H1 (cell line): ENCODE results near the gene ZNF573. TPM values are rescaled to one million over a fixed set of nuclear protein-coding genes. Genes with fewer than 3 reads are reported as not detected.

ENCODE experiments used
- CTCF ChIA-PET: fragments of 300-600 bp; sonication (Branson Sonifier 250); formaldehyde crosslinking; loops from one replicate; lab custom pipeline; 2021; ENCODE audit not compliant: partially characterized antibody; lab: Charles Lee
- POLR2A ChIA-PET: fragments of 300-600 bp; sonication (Branson Sonifier 250); formaldehyde crosslinking; loops from one replicate; lab custom pipeline; 2021; ENCODE audit warnings: inconsistent platforms; ENCODE audit not compliant: partially characterized antibody; lab: Charles Lee
- DNase-seq, 2 experiments: peaks; one replicate each; pipeline versions ENCODE4 v3.0.0 to v3.0.0-alpha.2; 2010 to 2022; ENCODE audit warnings: low spot score in 2 of 2, low read depth in 1 of 2, mixed read lengths in 1 of 2
- FAIRE-seq: peaks from 2 replicates; lab custom pipeline; 2011; peaks lifted over from hg19 to GRCh38; lab: Jason Lieb, UNC
- H2AFZ ChIP-seq: 2 replicates; pipeline ENCODE4 v1.8.1; 2012; ENCODE audit warnings: low read length, inconsistent platforms
- H2AK5ac ChIP-seq: 2 replicates; pipeline ENCODE4 v1.6.1; 2013; ENCODE audit warnings: low read depth, low read length
- H2BK120ac ChIP-seq: replicated peaks from 2 replicates; pipeline ENCODE3; 2013; ENCODE audit warnings: low read depth, low read length, inconsistent platforms
- H2BK12ac ChIP-seq: 2 replicates; pipeline ENCODE4 v1.6.1; 2013; ENCODE audit warnings: low read depth, low read length
- H2BK15ac ChIP-seq: 2 replicates; pipeline ENCODE4 v1.6.1; 2013; ENCODE audit warnings: low read length
- H2BK20ac ChIP-seq: 2 replicates; pipeline ENCODE4 v1.6.1; 2013; ENCODE audit warnings: low read length
- H2BK5ac ChIP-seq: 2 replicates; pipeline ENCODE4 v1.6.1; 2013; ENCODE audit warnings: low read depth, low read length
- H3K14ac ChIP-seq: 2 replicates; pipeline ENCODE4 v1.6.1; 2013; ENCODE audit warnings: inconsistent platforms; ENCODE audit not compliant: insufficient read length
- H3K18ac ChIP-seq: 2 replicates; pipeline ENCODE4 v1.6.1; 2013; ENCODE audit warnings: low read length; ENCODE audit errors: extremely low read depth
- H3K23ac ChIP-seq: 2 replicates; pipeline ENCODE4 v1.6.1; 2013; ENCODE audit warnings: inconsistent platforms; ENCODE audit not compliant: insufficient read length
- H3K23me2 ChIP-seq: 2 replicates; pipeline ENCODE4 v1.6.1; 2013; ENCODE audit warnings: low read depth, low read length
- H3K27ac ChIP-seq: 2 replicates; pipeline ENCODE4 v1.6.1; 2011; ENCODE audit warnings: low read depth, low read length, inconsistent platforms
- H3K27me3 ChIP-seq, 4 experiments: replicated peaks in 1 of 4; 1 replicate in 1 of 4; 2 replicates in 3 of 4; pipeline versions ENCODE4 v1.6.1 to v1.8.1; 2011 to 2013; ENCODE audit warnings: low read length in 3 of 4, mild to moderate bottlenecking in 3 of 4, inconsistent platforms in 2 of 4, mixed read lengths in 2 of 4, moderate library complexity in 1 of 4; ENCODE audit not compliant: control insufficient read depth in 3 of 4, insufficient read depth in 3 of 4; ENCODE audit errors: extremely low read depth in 1 of 4
- H3K36me3 ChIP-seq, 4 experiments: 2 replicates each; pipeline versions ENCODE4 v1.6.1 to v1.8.1; 2011 to 2013; ENCODE audit warnings: mild to moderate bottlenecking in 4 of 4, low read length in 3 of 4, moderate library complexity in 2 of 4, control low read depth in 1 of 4, inconsistent platforms in 1 of 4; ENCODE audit not compliant: insufficient read depth in 4 of 4, control insufficient read depth in 2 of 4
- H3K4ac ChIP-seq: replicated peaks from 2 replicates; pipeline ENCODE3; 2013; ENCODE audit warnings: low read length, low read depth, mixed read lengths, inconsistent platforms; ENCODE audit not compliant: insufficient read length
- H3K4me1 ChIP-seq, 4 experiments: replicated peaks in 1 of 4; 1 replicate in 1 of 4; 2 replicates in 3 of 4; pipeline versions ENCODE4 v1.6.1 to v1.8.1; 2011 to 2013; ENCODE audit warnings: low read length in 3 of 4, inconsistent platforms in 2 of 4, mixed read lengths in 1 of 4; ENCODE audit not compliant: insufficient read depth in 4 of 4, control insufficient read depth in 3 of 4
- H3K4me2 ChIP-seq, 2 experiments: 2 replicates each; pipeline versions ENCODE4 v1.6.1 to v1.8.1; 2011 to 2013; ENCODE audit warnings: low read depth in 2 of 2, low read length in 2 of 2, control low read depth in 1 of 2, inconsistent platforms in 1 of 2, mild to moderate bottlenecking in 1 of 2; ENCODE audit not compliant: insufficient read depth in 1 of 2
- H3K4me3 ChIP-seq, 4 experiments: fragments of 200-600, 300-600 bp in 1 of 4; sonication (generic), shearing (Covaris generic), sonication (Bioruptor Twin) in 1 of 4; 2 replicates each; pipeline versions ENCODE4 v1.5.1 to v1.8.1; 2011 to 2016; ENCODE audit warnings: low read length in 4 of 4, low read depth in 3 of 4, control low read depth in 2 of 4, inconsistent platforms in 2 of 4, mild to moderate bottlenecking in 2 of 4, mixed read lengths in 1 of 4, moderate library complexity in 1 of 4; ENCODE audit not compliant: insufficient read depth in 2 of 4; ENCODE audit errors: extremely low read depth in 1 of 4
- H3K56ac ChIP-seq: replicated peaks from 2 replicates; pipeline ENCODE3; 2013; ENCODE audit warnings: low read depth, mild to moderate bottlenecking, mixed read lengths, low read length, inconsistent platforms; ENCODE audit not compliant: insufficient read length
- H3K79me1 ChIP-seq: 2 replicates; pipeline ENCODE4 v1.6.1; 2013; ENCODE audit warnings: low read depth, low read length, control low read depth
- H3K79me2 ChIP-seq, 2 experiments: 2 replicates each; pipeline versions ENCODE4 v1.6.1 to v1.8.1; 2012 to 2013; ENCODE audit warnings: low read length in 2 of 2, mild to moderate bottlenecking in 2 of 2, inconsistent platforms in 1 of 2; ENCODE audit not compliant: insufficient read depth in 2 of 2, control insufficient read depth in 1 of 2
- H3K9ac ChIP-seq, 4 experiments: replicated peaks in 1 of 4; 1 replicate in 1 of 4; 2 replicates in 3 of 4; pipeline versions ENCODE4 v1.6.1 to v1.8.1; 2011 to 2013; ENCODE audit warnings: low read depth in 3 of 4, low read length in 3 of 4, control low read depth in 2 of 4, mild to moderate bottlenecking in 2 of 4, moderate library complexity in 2 of 4, inconsistent platforms in 1 of 4; ENCODE audit errors: extremely low read depth in 1 of 4
- H3K9me3 ChIP-seq, 2 experiments: 2 replicates each; pipeline versions ENCODE4 v1.6.1 to v1.8.1; 2012 to 2013; ENCODE audit warnings: mild to moderate bottlenecking in 2 of 2, moderate library complexity in 2 of 2, control low read depth in 1 of 2, inconsistent platforms in 1 of 2, low read depth in 1 of 2, low read length in 1 of 2, mixed read lengths in 1 of 2; ENCODE audit not compliant: insufficient read depth in 2 of 2
- H4K20me1 ChIP-seq, 2 experiments: replicated peaks in 1 of 2; 2 replicates each; pipeline versions ENCODE3 to v1.8.1; 2011 to 2013; ENCODE audit warnings: inconsistent platforms in 2 of 2, low read length in 2 of 2, mild to moderate bottlenecking in 1 of 2; ENCODE audit not compliant: insufficient read depth in 2 of 2, control insufficient read depth in 1 of 2
- H4K5ac ChIP-seq: 2 replicates; pipeline ENCODE4 v1.6.1; 2013; ENCODE audit warnings: low read length, low read depth, mixed read lengths, inconsistent platforms; ENCODE audit not compliant: insufficient read length
- H4K8ac ChIP-seq: 2 replicates; pipeline ENCODE4 v1.8.0; 2013; ENCODE audit warnings: mild to moderate bottlenecking, moderate library complexity, low read length, inconsistent platforms; ENCODE audit not compliant: insufficient read depth; ENCODE audit errors: extremely low read depth
- H4K91ac ChIP-seq: replicated peaks from 2 replicates; pipeline ENCODE3; 2013; ENCODE audit warnings: low read length, mixed read lengths, inconsistent platforms; ENCODE audit not compliant: insufficient read length
- KDM1A ChIP-seq: fragments of 200-600, 300-600 bp; sonication (generic); IDR thresholded peaks from 2 replicates; pipeline ENCODE4 v1.7.1; 2016; ENCODE audit warnings: mild to moderate bottlenecking, low read length, borderline replicate concordance
- TEAD4 ChIP-seq: IDR thresholded peaks from 2 replicates; pipeline ENCODE4 v1.6.1; 2012; ENCODE audit warnings: low read depth, low read length, inconsistent platforms, mixed read lengths
- ZNF274 ChIP-seq: IDR thresholded peaks from 2 replicates; pipeline ENCODE4 v1.7.0; 2012; ENCODE audit warnings: low read length, borderline replicate concordance; ENCODE audit errors: extremely low read depth
- WGBS, 2 experiments: shearing (Covaris generic) in 1 of 2; methylation state at CpG; one replicate each; pipeline versions ENCODE4 v1.1.6 to v1.1.7; 2013 to 2015; ENCODE audit warnings: low lambda C conversion rate in 2 of 2, mixed read lengths in 2 of 2, inconsistent platforms in 1 of 2, low coverage in 1 of 2, missing lambda C conversion rate in 1 of 2; ENCODE audit not compliant: insufficient replicate concordance in 2 of 2, insufficient coverage in 1 of 2, insufficient read length in 1 of 2; ENCODE audit errors: extremely low coverage in 1 of 2, missing lambda C conversion rate in 1 of 2; 5-methylcytosine and 5-hydroxymethylcytosine counted together
- polyA plus RNA-seq, 7 experiments: library from polyadenylated mRNA; depleted of rRNA in 3 of 7; stranded (reverse) in 5 of 7; unstranded in 2 of 7; fragments of >200 nt in 5 of 7; fragments of 200-250 nt in 2 of 7; gene quantifications; 1 replicate in 5 of 7; 2 replicates in 1 of 7; 4 replicates in 1 of 7; pipeline versions ENCODE4 v1.2.1 to v1.2.3, GENCODE V29; 2011 to 2013; ENCODE audit warnings: missing spikeins in 2 of 7, mixed read lengths in 2 of 7
- total RNA-seq: library from RNA; stranded (reverse); fragmentation: NEBNext Ultra II Directional; extraction: Animal tissue kit (Norgen Biotek cat#: 25700); gene quantifications from 2 replicates; pipeline ENCODE4 v1.2.1, GENCODE V29; 2021

ZNF573 gene
- total and polyA plus RNA-seq, 2 of the 8 experiments (the other 6 are each of a cell fraction or from before 2014, with no cell fraction given) = 6.3 to 13.8 TPM

DNA sequence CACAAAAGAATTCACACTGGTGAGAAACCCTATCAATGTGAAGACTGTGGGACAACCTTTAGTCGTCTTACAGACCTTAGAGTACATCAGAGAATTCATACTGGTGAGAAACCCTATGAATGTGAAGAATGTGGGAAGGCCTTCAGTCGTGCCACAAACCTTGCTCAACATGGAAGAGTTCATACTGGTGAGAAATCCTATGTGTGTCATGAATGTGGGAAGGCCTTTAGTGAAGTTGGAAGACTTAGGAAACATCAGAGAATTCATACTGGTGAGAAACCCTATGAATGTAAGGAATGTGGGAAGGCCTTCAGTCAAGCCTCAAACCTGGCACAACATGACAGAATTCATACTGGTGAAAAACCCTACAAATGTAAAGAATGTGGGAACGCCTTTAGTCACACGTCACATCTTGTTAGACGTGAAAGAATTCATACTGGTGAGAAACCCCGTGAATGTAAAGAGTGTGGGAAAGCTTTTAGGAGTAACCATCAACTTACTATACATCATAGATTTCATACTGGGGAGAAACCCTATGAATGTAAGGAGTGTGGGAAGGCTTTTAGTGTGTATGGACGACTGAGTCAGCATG is 24.0 kb upstream of the ZNF573 start:
- H3K18ac ChIP-seq = no peak overlapping the region
- H3K14ac ChIP-seq = no peak overlapping the region
- no peaks in the 10 kb centered on the region for H3K23me2 ChIP-seq
- no peak overlapping the region for H3K56ac ChIP-seq
- no peak overlapping the region for H3K4me3 ChIP-seq
- no peak for DNase-seq
- H3K4me2 ChIP-seq = no peak overlapping the region
- no peak overlapping the region for H3K27ac ChIP-seq
- H2BK12ac ChIP-seq = no peak overlapping the region
- no peak for FAIRE-seq
- no peaks in the 10 kb centered on the region for H3K79me2 ChIP-seq
- H3K79me1 ChIP-seq = no peaks in the 10 kb centered on the region
- H2BK120ac ChIP-seq = no peak overlapping the region
- H3K9me3 ChIP-seq = peaks cover 40 to 66% of the 10 kb centered on the region in 2 experiments
- H4K91ac ChIP-seq = no peak overlapping the region
- H2BK15ac ChIP-seq = no peak overlapping the region
- H2AK5ac ChIP-seq = no peak overlapping the region
- H2AFZ ChIP-seq = no peak overlapping the region
- ChIA-PET POLR2A (no interaction called here), CTCF (no interaction called here)
- no peak overlapping the region for H4K8ac ChIP-seq
- no peak overlapping the region for H3K9ac ChIP-seq
- 75% methylated on average over 7 of the region's 7 CpGs; no CpG with 5 or more reads in 1 of the 2 experiments for WGBS, 2 experiments
- no peak overlapping the region for H2BK20ac ChIP-seq
- H4K20me1 ChIP-seq = no peaks in the 10 kb centered on the region
- no peak overlapping the region for H3K23ac ChIP-seq
- no peaks in the 10 kb centered on the region for H3K27me3 ChIP-seq
- H3K4ac ChIP-seq = no peak overlapping the region
- peaks cover 0 to 4% (median 0%) of the 10 kb centered on the region in 4 experiments; a peak in 1 of 8 replicates for H3K36me3 ChIP-seq
- H4K5ac ChIP-seq = no peak overlapping the region
- no peak overlapping the region for H2BK5ac ChIP-seq
- H3K4me1 ChIP-seq = no peaks in the 10 kb centered on the region
- TF ChIP-seq ZNF274 (peak; percentile 98), TEAD4 (no peak), KDM1A (no peak)
- TF ChIP-seq, all 59 proteins: peak for 1
